Activated B cell treated with CpG ODN at 0.5 μM for 24 hours (primary cell): ENCODE measurements around the gene HSBP1. TPM values are rescaled to one million over a fixed set of nuclear protein-coding genes. Genes with fewer than 3 reads are reported as not detected.

Experiments
- ATAC-seq: fragments of 200-7000 bp; cut with Tn5 transposase; one replicate; pipeline ENCODE4 v1.10.0; 2021; ENCODE audit warnings: low read depth, mild to moderate bottlenecking, moderate library complexity
- CTCF ChIA-PET: fragments of 350-600 bp; sonication (Branson Sonifier 250); formaldehyde crosslinking; loops from one replicate; lab custom pipeline; 2021; ENCODE audit warnings: antibody characterized with exemption; lab: Charles Lee
- POLR2A ChIA-PET: fragments of 350-600 bp; sonication (Branson Sonifier 250); formaldehyde crosslinking; loops from one replicate; lab custom pipeline; 2021; ENCODE audit warnings: antibody characterized with exemption; lab: Charles Lee
- DNase-seq: peaks from one replicate; pipeline ENCODE4 v3.0.0; 2022
- H3K27ac Mint-ChIP-seq: one replicate; pipeline ENCODE4 v1.8.0; 2020; ENCODE audit warnings: mixed read lengths
- H3K27me3 Mint-ChIP-seq: one replicate; pipeline ENCODE4 v1.8.0; 2021; ENCODE audit warnings: mixed read lengths
- H3K36me3 Mint-ChIP-seq: one replicate; pipeline ENCODE4 v1.8.0; 2021; ENCODE audit warnings: low read depth, mixed read lengths
- H3K4me1 Mint-ChIP-seq: one replicate; pipeline ENCODE4 v1.8.0; 2021; ENCODE audit warnings: mixed read lengths
- H3K4me3 Mint-ChIP-seq: one replicate; pipeline ENCODE4 v1.8.0; 2020; ENCODE audit warnings: mild to moderate bottlenecking, mixed read lengths
- H3K9me3 Mint-ChIP-seq: one replicate; pipeline ENCODE4 v1.8.0; 2020; ENCODE audit warnings: mixed read lengths
- intact Hi-C: fragments of 100-400 bp; cut with micrococcal nuclease; formaldehyde crosslinking; loops from one replicate; pipeline ENCODE4 v1.15.1; 2024
- total RNA-seq: library from RNA; stranded (reverse); gene quantifications from 2 replicates; pipeline ENCODE4 v1.2.3, GENCODE V29; 2022
- TF ChIP-seq, protein P1 (sequence below): fragments of 200-600 bp; IDR thresholded peaks from one replicate; pipeline ENCODE4 v1.8.0; 2022; ENCODE audit warnings: antibody characterized with exemption, mild to moderate bottlenecking

The HSBP1 gene
- total RNA-seq, 1 donor from 2014 or later, result 54.0 TPM

DNA sequence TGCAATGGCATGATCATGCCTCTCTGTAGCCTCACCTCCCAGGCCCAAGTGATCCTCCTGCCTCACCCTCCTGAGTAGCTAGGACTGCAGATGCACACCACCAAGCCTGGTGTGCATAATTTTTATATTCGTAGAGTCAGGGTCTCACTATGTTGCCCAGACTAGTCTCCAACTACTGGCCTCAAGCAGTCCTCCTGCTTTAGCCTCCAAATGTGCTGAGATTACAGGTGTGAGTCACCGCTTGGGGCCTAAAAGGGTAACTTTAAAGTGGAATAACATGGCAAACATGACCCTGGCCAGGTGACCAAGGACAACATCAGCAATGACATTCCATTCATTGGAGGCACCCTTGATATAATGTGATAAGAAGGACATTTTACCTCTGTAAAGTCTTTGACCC, 26.1 kb downstream of the HSBP1 start:
- TF ChIP-seq, protein P1, sequence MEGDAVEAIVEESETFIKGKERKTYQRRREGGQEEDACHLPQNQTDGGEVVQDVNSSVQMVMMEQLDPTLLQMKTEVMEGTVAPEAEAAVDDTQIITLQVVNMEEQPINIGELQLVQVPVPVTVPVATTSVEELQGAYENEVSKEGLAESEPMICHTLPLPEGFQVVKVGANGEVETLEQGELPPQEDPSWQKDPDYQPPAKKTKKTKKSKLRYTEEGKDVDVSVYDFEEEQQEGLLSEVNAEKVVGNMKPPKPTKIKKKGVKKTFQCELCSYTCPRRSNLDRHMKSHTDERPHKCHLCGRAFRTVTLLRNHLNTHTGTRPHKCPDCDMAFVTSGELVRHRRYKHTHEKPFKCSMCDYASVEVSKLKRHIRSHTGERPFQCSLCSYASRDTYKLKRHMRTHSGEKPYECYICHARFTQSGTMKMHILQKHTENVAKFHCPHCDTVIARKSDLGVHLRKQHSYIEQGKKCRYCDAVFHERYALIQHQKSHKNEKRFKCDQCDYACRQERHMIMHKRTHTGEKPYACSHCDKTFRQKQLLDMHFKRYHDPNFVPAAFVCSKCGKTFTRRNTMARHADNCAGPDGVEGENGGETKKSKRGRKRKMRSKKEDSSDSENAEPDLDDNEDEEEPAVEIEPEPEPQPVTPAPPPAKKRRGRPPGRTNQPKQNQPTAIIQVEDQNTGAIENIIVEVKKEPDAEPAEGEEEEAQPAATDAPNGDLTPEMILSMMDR, result no peak
- H3K27me3 Mint-ChIP-seq, result peaks cover 12% of the 10 kb centered on the region
- no peak overlapping the region for H3K4me3 Mint-ChIP-seq
- ChIA-PET POLR2A (no interaction called here), CTCF (no interaction called here)
- ATAC-seq (no peak), DNase-seq (no peak)
- no peaks in the 10 kb centered on the region for H3K9me3 Mint-ChIP-seq
- H3K27ac Mint-ChIP-seq, result no peak overlapping the region
- H3K36me3 Mint-ChIP-seq, result no peaks in the 10 kb centered on the region
- intact Hi-C loops, result no loop called here
- H3K4me1 Mint-ChIP-seq, result no peaks in the 10 kb centered on the region

GRCh38 chr16:83835586-83836566, 28.1 kb downstream of the HSBP1 start:
- Mint-ChIP-seq H3K36me3 (no peaks in the 10 kb centered on the region), H3K4me1 (no peaks in the 10 kb centered on the region), H3K4me3 (no peak overlapping the region), H3K27ac (no peak overlapping the region), H3K27me3 (peaks cover 12% of the 10 kb centered on the region), H3K9me3 (no peaks in the 10 kb centered on the region)
- intact Hi-C loops, result no loop called here
- no peak for DNase-seq
- TF ChIP-seq, protein P1, result no peak
- POLR2A ChIA-PET, result no interaction called here
- ATAC-seq, result no peak
- CTCF ChIA-PET, result interaction anchor here (2.6 kb wide), 1 partner anchor 9 kb away, joined by 9 read pairs; no protein-coding TSS in a partner anchor

- DNase-seq, result no peak
- Mint-ChIP-seq H3K27me3 (peaks cover 12% of the 10 kb centered on the region), H3K4me1 (peaks cover 12% of the 10 kb centered on the region), H3K4me3 (no peak overlapping the region), H3K27ac (no peak overlapping the region), H3K36me3 (no peaks in the 10 kb centered on the region), H3K9me3 (no peaks in the 10 kb centered on the region)
- CTCF ChIA-PET, result interaction anchor here (2.6 kb wide), 1 partner anchor 11 kb away, joined by 9 read pairs; no protein-coding TSS in a partner anchor
- intact Hi-C loops, result no loop called here
- no peak for ATAC-seq
- POLR2A ChIA-PET, result no interaction called here
- TF ChIP-seq, protein P1, result no peak
Observed at GRCh38 chr16:83837566-83837965, 29.8 kb downstream of the HSBP1 start.

- ATAC-seq, result no peak
- TF ChIP-seq, protein P1, result no peak
Observed at GRCh38 chr16:83838151-83838550, 30.4 kb downstream of the HSBP1 start.

GRCh38 chr16:83839561-83839960, 31.8 kb downstream of the HSBP1 start:
- CTCF ChIA-PET, result no interaction called here
- no peaks in the 10 kb centered on the region for H3K36me3 Mint-ChIP-seq
- H3K4me3 Mint-ChIP-seq, result no peak overlapping the region
- TF ChIP-seq, protein P1, result no peak
- peaks cover 12% of the 10 kb centered on the region for H3K27me3 Mint-ChIP-seq
- intact Hi-C loops, result no loop called here
- H3K4me1 Mint-ChIP-seq, result peaks cover 32% of the 10 kb centered on the region
- no peaks in the 10 kb centered on the region for H3K9me3 Mint-ChIP-seq
- ATAC-seq (no peak), DNase-seq (no peak)
- POLR2A ChIA-PET, result no interaction called here
- no peak overlapping the region for H3K27ac Mint-ChIP-seq

More at GRCh38 chr16:83838151-83838550, 30.4 kb downstream of the HSBP1 start:
- H3K9me3 Mint-ChIP-seq, result no peaks in the 10 kb centered on the region
- ChIA-PET CTCF (interaction anchor here (2.6 kb wide), 1 partner anchor 11 kb away, joined by 9 read pairs; no protein-coding TSS in a partner anchor), POLR2A (no interaction called here)
- H3K27ac Mint-ChIP-seq, result no peak overlapping the region
- peaks cover 18% of the 10 kb centered on the region for H3K4me1 Mint-ChIP-seq
- no peak for DNase-seq
- no peaks in the 10 kb centered on the region for H3K36me3 Mint-ChIP-seq
- intact Hi-C loops, result no loop called here
- H3K4me3 Mint-ChIP-seq, result no peak overlapping the region
- peaks cover 12% of the 10 kb centered on the region for H3K27me3 Mint-ChIP-seq
